HUES48 (cell line): ENCODE measurements around the gene GDPD4.

ENCODE experiments used
- H3K27ac ChIP-seq: one replicate; pipeline ENCODE4 v1.7.0; 2013; ENCODE audit warnings: low read depth, low read length, inconsistent platforms
- H3K27me3 ChIP-seq: 2 replicates; pipeline ENCODE4 v1.6.1; 2013; ENCODE audit warnings: mild to moderate bottlenecking, low read length; ENCODE audit not compliant: control insufficient read depth, insufficient read depth
- H3K36me3 ChIP-seq: 2 replicates; pipeline ENCODE4 v1.6.1; 2013; ENCODE audit warnings: low read length; ENCODE audit not compliant: control insufficient read depth, insufficient read depth
- H3K4me1 ChIP-seq: 2 replicates; pipeline ENCODE4 v1.6.1; 2013; ENCODE audit warnings: mild to moderate bottlenecking, low read length; ENCODE audit not compliant: control insufficient read depth, insufficient read depth
- H3K4me3 ChIP-seq: 2 replicates; pipeline ENCODE4 v1.5.1; 2013; ENCODE audit warnings: mild to moderate bottlenecking, low read depth, low read length
- H3K9ac ChIP-seq: 2 replicates; pipeline ENCODE4 v1.6.1; 2013; ENCODE audit warnings: mild to moderate bottlenecking, low read depth, low read length, moderate library complexity
- H3K9me3 ChIP-seq: 2 replicates; pipeline ENCODE4 v1.6.1; 2013; ENCODE audit warnings: low read length; ENCODE audit not compliant: control insufficient read depth, insufficient read depth

GDPD4 gene

GRCh38 chr11:77299528-77299993, 1.9 kb downstream of the GDPD4 start:
- no peaks in the 10 kb centered on the region for H3K9me3 ChIP-seq
- no peak overlapping the region for H3K4me3 ChIP-seq
- H3K4me1 ChIP-seq, result no peaks in the 10 kb centered on the region
- no peak overlapping the region for H3K27ac ChIP-seq
- no peaks in the 10 kb centered on the region for H3K27me3 ChIP-seq
- no peak overlapping the region for H3K9ac ChIP-seq
- no peaks in the 10 kb centered on the region for H3K36me3 ChIP-seq

GRCh38 chr11:77294040-77294439, 7.4 kb downstream of the GDPD4 start:
- H3K36me3 ChIP-seq, result no peaks in the 10 kb centered on the region
- H3K27ac ChIP-seq, result no peak overlapping the region
- no peak overlapping the region for H3K4me3 ChIP-seq
- no peaks in the 10 kb centered on the region for H3K4me1 ChIP-seq
- no peak overlapping the region for H3K9ac ChIP-seq
- no peaks in the 10 kb centered on the region; the same call in 1 of the 2 replicates for H3K9me3 ChIP-seq
- H3K27me3 ChIP-seq, result no peaks in the 10 kb centered on the region

DNA sequence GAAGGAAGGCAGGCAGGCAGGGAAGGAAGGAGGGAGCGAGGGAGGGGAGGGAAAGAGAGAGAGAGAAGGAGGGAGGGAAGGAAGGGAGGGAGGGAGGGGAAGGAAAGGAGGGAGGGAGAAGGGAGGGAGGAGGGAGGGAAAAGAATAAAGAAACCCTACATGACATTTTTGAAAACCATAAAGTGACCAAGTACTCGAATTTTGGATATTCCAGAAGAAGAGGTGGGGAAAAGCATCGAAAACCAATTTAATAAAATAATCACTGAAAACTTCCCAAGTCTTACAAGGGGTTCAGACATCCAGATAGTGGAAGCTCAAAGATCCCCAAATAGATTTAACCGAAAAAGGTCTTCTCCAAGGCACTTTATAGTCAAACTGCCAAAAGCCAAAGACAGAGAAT, 11.7 kb downstream of the GDPD4 start:
- Histone ChIP-seq H3K27me3 (no peaks in the 10 kb centered on the region), H3K4me1 (no peaks in the 10 kb centered on the region), H3K4me3 (no peak overlapping the region), H3K36me3 (no peaks in the 10 kb centered on the region), H3K27ac (no peak overlapping the region), H3K9ac (no peak overlapping the region), H3K9me3 (no peaks in the 10 kb centered on the region; the same call in 1 of the 2 replicates)

DNA sequence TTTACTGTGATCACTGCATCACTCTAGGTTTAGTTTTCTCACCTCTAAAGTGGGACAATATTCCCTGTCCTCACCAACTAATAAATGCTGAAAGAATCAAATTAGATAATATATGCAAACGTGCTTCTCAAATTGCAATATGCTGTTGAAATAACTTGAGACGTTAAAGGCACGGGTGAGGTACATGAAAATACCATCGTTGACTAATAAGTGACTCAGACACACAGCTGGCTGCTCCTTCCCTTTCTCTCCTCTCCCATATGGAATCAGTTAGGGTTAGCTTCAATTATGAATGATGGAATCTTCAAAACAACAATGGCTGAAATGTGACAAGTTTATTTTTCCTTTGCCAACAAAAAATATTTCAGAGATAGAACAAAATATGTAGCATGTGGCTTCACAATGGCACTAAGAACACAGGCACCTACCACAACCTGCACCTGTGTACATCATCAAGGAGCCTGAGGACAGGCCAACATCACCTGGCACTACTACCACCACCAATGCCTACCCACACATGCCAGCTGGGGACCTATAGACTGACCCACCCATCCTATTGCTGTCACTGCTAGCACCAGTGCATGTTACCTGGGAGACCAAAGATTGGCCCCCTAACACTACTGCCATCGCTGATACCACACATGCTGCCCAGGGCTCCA, 13.7 kb downstream of the GDPD4 start:
- H3K4me3 ChIP-seq, result no peak overlapping the region
- no peaks in the 10 kb centered on the region for H3K27me3 ChIP-seq
- no peak overlapping the region for H3K9ac ChIP-seq
- H3K9me3 ChIP-seq, result no peaks in the 10 kb centered on the region; the same call in 1 of the 2 replicates
- no peaks in the 10 kb centered on the region for H3K36me3 ChIP-seq
- no peaks in the 10 kb centered on the region for H3K4me1 ChIP-seq
- H3K27ac ChIP-seq, result no peak overlapping the region

DNA sequence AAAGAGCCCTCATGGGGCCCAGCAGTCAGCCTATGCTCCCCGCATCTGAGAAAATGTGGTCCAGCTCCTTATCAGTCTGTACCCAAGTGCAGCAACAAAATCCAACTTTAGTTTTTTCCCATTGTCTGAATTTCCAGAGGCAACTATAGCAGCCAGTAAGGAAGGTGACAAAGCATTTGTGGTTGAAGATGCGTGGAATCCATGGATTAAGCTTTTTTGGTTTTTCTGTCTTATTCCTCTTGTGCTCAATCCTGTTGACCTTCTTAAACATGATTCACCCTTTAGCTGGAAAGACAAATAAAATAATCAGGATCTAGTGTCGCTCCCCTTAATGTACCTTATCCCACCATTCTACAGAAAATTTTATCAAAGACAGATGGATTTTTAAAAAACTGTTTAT, 14.3 kb downstream of the GDPD4 start:
- Histone ChIP-seq H3K9me3 (no peaks in the 10 kb centered on the region), H3K27ac (no peak overlapping the region), H3K27me3 (no peaks in the 10 kb centered on the region), H3K4me1 (no peaks in the 10 kb centered on the region), H3K4me3 (no peak overlapping the region), H3K9ac (no peak overlapping the region), H3K36me3 (no peaks in the 10 kb centered on the region)

- Histone ChIP-seq H3K36me3 (no peaks in the 10 kb centered on the region), H3K9ac (no peak overlapping the region), H3K9me3 (no peaks in the 10 kb centered on the region), H3K4me3 (no peak overlapping the region), H3K4me1 (no peaks in the 10 kb centered on the region), H3K27ac (no peak overlapping the region), H3K27me3 (no peaks in the 10 kb centered on the region)
These were observed 16.7 kb downstream of the GDPD4 start for GRCh38 chr11:77284476-77285468.

- H3K27ac ChIP-seq, result no peak overlapping the region
- no peaks in the 10 kb centered on the region for H3K4me1 ChIP-seq
- H3K9me3 ChIP-seq, result no peaks in the 10 kb centered on the region
- no peaks in the 10 kb centered on the region for H3K36me3 ChIP-seq
- no peaks in the 10 kb centered on the region for H3K27me3 ChIP-seq
- H3K9ac ChIP-seq, result no peak overlapping the region
- H3K4me3 ChIP-seq, result no peak overlapping the region
These were observed 18.4 kb downstream of the GDPD4 start for GRCh38 chr11:77283101-77283500.

- no peaks in the 10 kb centered on the region for H3K4me1 ChIP-seq
- no peak overlapping the region for H3K4me3 ChIP-seq
- no peak overlapping the region for H3K9ac ChIP-seq
These were observed 22.6 kb downstream of the GDPD4 start for GRCh38 chr11:77278595-77279506.

DNA sequence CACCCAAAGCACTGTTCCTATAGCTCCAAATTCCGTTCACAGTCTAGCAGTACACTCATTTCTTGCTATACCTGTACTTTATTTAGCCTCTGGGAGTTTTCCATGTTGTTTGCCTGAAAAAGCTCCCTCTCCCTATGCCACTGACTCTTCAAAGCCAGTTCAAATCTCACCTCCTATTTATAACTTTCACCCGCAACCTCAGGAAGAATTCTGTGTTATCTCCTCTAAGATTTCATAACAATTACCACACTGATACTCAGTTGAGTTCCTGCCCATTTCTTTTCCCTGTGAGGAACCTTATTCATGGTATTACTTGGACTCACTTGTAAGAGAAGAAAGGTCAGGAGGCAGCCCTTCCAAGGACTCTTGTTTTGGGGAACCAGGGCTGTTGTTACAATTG, 25.2 kb downstream of the GDPD4 start:
- no peak overlapping the region for H3K9ac ChIP-seq
- H3K36me3 ChIP-seq, result no peaks in the 10 kb centered on the region
- no peaks in the 10 kb centered on the region for H3K4me1 ChIP-seq
- H3K27me3 ChIP-seq, result no peaks in the 10 kb centered on the region
- H3K4me3 ChIP-seq, result no peak overlapping the region
- no peak overlapping the region for H3K27ac ChIP-seq
- no peaks in the 10 kb centered on the region for H3K9me3 ChIP-seq

More at GRCh38 chr11:77278595-77279506, 22.6 kb downstream of the GDPD4 start:
- H3K27ac ChIP-seq, result no peak overlapping the region
- H3K9me3 ChIP-seq, result no peaks in the 10 kb centered on the region
- no peaks in the 10 kb centered on the region for H3K27me3 ChIP-seq
- H3K36me3 ChIP-seq, result no peaks in the 10 kb centered on the region

GRCh38 chr11:77270921-77271320, 30.6 kb downstream of the GDPD4 start:
- H3K27me3 ChIP-seq, result no peaks in the 10 kb centered on the region
- H3K27ac ChIP-seq, result no peak overlapping the region
- H3K9me3 ChIP-seq, result no peaks in the 10 kb centered on the region
- H3K36me3 ChIP-seq, result no peaks in the 10 kb centered on the region
- H3K4me3 ChIP-seq, result no peak overlapping the region
- no peaks in the 10 kb centered on the region for H3K4me1 ChIP-seq
- no peak overlapping the region for H3K9ac ChIP-seq
